OCI-LY7 (cell line): Measurements from ENCODE around the gene PTPRM.

ENCODE experiments used
- EZH2phosphoT487 ChIP-seq: fragments of 200-600 bp; sonication (generic); IDR thresholded peaks from 2 replicates; pipeline ENCODE4 v1.6.1; 2018; ENCODE audit warnings: low read depth, borderline replicate concordance, mild to moderate bottlenecking, mixed run types, antibody characterized with exemption, low read length, moderate library complexity, mixed read lengths
- TF ChIP-seq, protein P1 (sequence below): fragments of 200-600 bp; sonication (generic); conservative IDR thresholded peaks from 2 replicates; pipeline ENCODE4 v1.5.1; 2014; ENCODE audit warnings: mild to moderate bottlenecking, antibody characterized with exemption, low read length, moderate library complexity, mixed read lengths

DNA sequence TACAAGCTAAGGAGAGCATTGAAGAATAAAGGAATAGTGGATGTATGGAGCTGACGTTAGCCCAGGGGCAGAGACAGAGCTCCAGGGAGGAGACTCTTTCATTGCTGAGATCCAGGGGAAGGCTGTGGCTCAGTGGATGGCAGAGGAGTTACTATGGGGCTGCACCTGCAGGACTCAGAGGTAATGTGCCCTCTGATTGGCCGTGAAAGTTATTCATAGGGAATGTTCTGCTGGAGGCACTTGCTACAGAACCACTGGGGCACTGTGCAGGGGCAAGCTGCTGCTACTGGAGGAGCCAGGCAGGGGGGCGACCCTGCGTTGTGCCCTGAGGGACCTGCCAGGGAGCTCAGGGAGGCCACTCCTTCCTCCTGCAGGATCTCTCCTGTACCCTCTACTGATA lies 199.2 kb downstream of the PTPRM start:
- TF ChIP-seq EZH2phosphoT487 = no peak
- TF ChIP-seq, protein P1, sequence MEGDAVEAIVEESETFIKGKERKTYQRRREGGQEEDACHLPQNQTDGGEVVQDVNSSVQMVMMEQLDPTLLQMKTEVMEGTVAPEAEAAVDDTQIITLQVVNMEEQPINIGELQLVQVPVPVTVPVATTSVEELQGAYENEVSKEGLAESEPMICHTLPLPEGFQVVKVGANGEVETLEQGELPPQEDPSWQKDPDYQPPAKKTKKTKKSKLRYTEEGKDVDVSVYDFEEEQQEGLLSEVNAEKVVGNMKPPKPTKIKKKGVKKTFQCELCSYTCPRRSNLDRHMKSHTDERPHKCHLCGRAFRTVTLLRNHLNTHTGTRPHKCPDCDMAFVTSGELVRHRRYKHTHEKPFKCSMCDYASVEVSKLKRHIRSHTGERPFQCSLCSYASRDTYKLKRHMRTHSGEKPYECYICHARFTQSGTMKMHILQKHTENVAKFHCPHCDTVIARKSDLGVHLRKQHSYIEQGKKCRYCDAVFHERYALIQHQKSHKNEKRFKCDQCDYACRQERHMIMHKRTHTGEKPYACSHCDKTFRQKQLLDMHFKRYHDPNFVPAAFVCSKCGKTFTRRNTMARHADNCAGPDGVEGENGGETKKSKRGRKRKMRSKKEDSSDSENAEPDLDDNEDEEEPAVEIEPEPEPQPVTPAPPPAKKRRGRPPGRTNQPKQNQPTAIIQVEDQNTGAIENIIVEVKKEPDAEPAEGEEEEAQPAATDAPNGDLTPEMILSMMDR = no peak
